DMS153 (cell line): ENCODE data around the gene CALR3.

Experiments used
- DNase-seq: peaks from one replicate; lab custom pipeline; 2025; lab: John Stamatoyannopoulos, UW

The CALR3 gene

DNA sequence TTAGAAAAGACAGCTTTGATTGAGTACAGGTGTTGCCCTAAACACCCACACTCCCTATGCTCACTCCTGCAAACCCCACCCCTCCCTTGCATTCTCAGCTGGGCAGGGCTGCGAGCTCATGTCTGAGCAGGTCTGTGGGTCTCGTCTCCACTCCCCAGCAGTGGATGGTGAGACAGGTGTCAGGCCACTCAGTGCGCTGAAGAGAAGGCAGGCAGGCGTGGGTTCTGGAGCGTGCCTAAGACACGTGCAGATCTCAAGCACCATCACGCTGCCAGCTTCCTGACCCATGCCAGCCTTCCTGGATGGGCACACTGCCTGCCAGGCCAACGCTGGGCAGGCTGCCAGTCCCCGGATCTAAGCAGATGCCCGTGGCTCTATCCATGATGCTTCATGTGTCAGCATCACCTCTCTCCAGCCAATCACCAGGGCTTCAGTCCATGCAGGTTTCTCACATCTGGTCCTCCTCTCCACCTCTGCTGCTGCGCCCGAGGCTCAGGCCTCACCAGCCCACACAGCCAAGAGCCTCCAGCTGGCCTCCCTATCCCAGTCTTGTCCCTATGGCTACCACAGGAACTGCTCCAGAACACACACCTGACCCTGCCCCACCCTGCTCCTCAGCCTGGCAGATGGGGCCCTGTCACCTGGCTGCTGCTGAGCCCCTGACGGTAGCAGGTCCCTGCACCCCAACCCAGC is 66.8 kb downstream of the CALR3 start:
- DNase-seq = peak; percentile 40
